Progenitor cell of endocrine pancreas (in vitro differentiated cells): ENCODE data around the gene FAM136A. TPM values are rescaled to one million over a fixed set of nuclear protein-coding genes. Genes with fewer than 3 reads are reported as not detected.

Source experiments
- DNase-seq: peaks from one replicate; pipeline ENCODE4 v3.0.0; 2021; ENCODE audit warnings: low spot score; ENCODE audit not compliant: unreplicated experiment
- H3K27ac Mint-ChIP-seq: 2 replicates; pipeline ENCODE4 v1.8.0; 2021; ENCODE audit warnings: mild to moderate bottlenecking, moderate library complexity, mixed read lengths
- H3K27me3 Mint-ChIP-seq: 2 replicates; pipeline ENCODE4 v1.8.0; 2021; ENCODE audit warnings: mixed read lengths
- H3K36me3 Mint-ChIP-seq: 2 replicates; pipeline ENCODE4 v1.8.0; 2022; ENCODE audit warnings: mixed read lengths; ENCODE audit not compliant: insufficient read depth
- H3K4me1 Mint-ChIP-seq: 2 replicates; pipeline ENCODE4 v1.8.0; 2021; ENCODE audit warnings: low read depth, mixed read lengths
- H3K4me3 Mint-ChIP-seq: 2 replicates; pipeline ENCODE4 v1.8.0; 2021; ENCODE audit warnings: low read depth, mild to moderate bottlenecking, moderate library complexity, mixed read lengths
- H3K9me3 Mint-ChIP-seq: 2 replicates; pipeline ENCODE4 v1.8.0; 2021; ENCODE audit warnings: low read depth, mixed read lengths
- CTCF ChIP-seq: fragments of 200-600 bp; sonication (generic); IDR thresholded peaks from one replicate; pipeline ENCODE4 v1.5.0; 2021; ENCODE audit warnings: antibody characterized with exemption, mild to moderate bottlenecking; ENCODE audit not compliant: unreplicated experiment
- long read RNA-seq: library from polyadenylated mRNA; unstranded; transcript quantifications from one replicate; pipeline ENCODE4 v2.0.0, GENCODE V29; 2020
- total RNA-seq: library from RNA; stranded (reverse); gene quantifications from 2 replicates; pipeline ENCODE4 v1.2.1, GENCODE V29; 2021

The FAM136A gene
- total RNA-seq, result 74.9 and 75.8 TPM in 2 replicates
- long read RNA-seq, transcript FAM136A-205 (3 exons, 2,398 nt), result minor isoform, 25 of 534 reads
- long read RNA-seq, transcript FAM136A-201 (3 exons, 1,810 nt), result major isoform, 489 of 534 reads
- long read RNA-seq, partial matches to known transcripts, result 9 of 534 reads
- long read RNA-seq, other reads (novel, unspliced or antisense), result 10 of 534 reads

DNA sequence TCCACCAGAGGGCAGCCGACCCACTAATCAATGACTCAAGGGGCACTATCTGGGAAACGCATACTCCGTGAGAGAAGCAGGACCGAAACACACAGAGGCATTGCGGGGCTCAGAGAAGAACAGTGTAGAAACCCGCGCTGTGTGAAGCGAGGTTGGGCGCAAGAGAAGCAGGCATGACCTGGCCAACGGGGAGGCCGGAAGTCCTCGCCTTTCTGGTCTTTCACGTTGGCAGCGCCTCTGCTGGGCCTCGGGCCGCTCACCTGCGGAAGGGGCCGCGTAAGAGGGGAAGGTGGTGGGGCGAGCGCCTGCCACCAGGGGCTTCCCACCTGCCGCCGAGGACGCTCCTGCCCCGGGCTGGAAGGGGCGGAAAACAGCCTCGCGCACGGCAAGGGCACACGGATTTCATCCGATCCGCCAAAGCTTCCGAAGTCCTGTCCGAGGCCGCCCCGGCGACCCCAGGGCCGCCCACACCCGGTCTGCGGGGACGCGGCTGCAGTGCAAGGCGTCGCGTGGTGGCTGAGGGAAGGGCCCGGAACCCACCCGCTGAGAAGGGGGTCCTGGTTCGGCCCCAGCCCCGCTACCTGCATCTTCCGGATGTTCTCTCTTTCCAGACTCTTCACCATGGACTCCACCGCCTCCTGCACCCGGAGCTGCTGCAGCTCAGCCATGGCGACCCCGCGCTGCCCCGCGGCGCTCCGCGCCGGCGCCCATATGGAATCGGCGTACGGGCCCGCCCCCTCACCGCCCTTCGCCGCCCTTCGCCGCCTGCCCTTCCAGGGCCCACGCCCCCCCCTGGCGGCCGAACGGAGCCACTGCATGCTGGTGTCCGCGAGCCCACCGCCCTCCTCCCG, at the start of gene FAM136A:
Gene FAM136A (minus strand): TSS at position 724 of the 851 bp plus-strand sequence. CDS start 56 bp downstream, at position 668.
- TF ChIP-seq CTCF, result peak; percentile 76
- Mint-ChIP-seq H3K9me3 (no peaks in the 10 kb centered on the region), H3K27me3 (no peaks in the 10 kb centered on the region), H3K4me1 (peaks cover 15% of the 10 kb centered on the region), H3K36me3 (peaks cover 22% of the 10 kb centered on the region), H3K4me3 (peak within 1 kb of the TSS; percentile 87), H3K27ac (peak within 1 kb of the TSS; percentile 99)
- peak; percentile 92 for DNase-seq

GRCh38 chr2:70349921-70350685, 48.2 kb upstream of the FAM136A start:
- H3K4me3 Mint-ChIP-seq, result no peak overlapping the region
- peaks cover 15% of the 10 kb centered on the region for H3K27me3 Mint-ChIP-seq
- no peaks in the 10 kb centered on the region for H3K4me1 Mint-ChIP-seq
- H3K27ac Mint-ChIP-seq, result no peak overlapping the region
- H3K36me3 Mint-ChIP-seq, result no peaks in the 10 kb centered on the region
- H3K9me3 Mint-ChIP-seq, result no peaks in the 10 kb centered on the region
- no peak for DNase-seq
- TF ChIP-seq CTCF, result no peak

GRCh38 chr2:70347831-70348230, 46.0 kb upstream of the FAM136A start:
- H3K27ac Mint-ChIP-seq, result no peak overlapping the region

GRCh38 chr2:70344195-70344594, 42.3 kb upstream of the FAM136A start:
- Mint-ChIP-seq H3K36me3 (no peaks in the 10 kb centered on the region), H3K4me3 (no peak overlapping the region)
- TF ChIP-seq CTCF, result no peak

More at GRCh38 chr2:70347831-70348230, 46.0 kb upstream of the FAM136A start:
- Mint-ChIP-seq H3K4me3 (no peak overlapping the region), H3K9me3 (no peaks in the 10 kb centered on the region), H3K27me3 (peaks cover 24% of the 10 kb centered on the region), H3K4me1 (no peaks in the 10 kb centered on the region), H3K36me3 (no peaks in the 10 kb centered on the region)
- DNase-seq, result no peak
- no peak for TF ChIP-seq CTCF

DNA sequence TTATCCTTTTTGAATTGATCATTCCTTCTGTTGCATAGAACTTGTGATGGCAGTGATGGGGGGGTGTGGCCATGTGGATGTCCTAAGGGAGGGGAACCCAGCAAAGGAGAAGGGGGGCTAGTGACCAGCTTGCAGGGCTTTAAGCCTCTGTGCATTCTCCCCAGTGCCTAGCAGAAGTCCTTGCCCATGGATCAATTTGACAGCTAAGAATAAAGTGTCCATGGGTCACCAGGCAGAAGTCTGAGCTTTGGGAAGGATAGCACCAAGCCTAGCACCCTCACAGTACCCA, 39.6 kb upstream of the FAM136A start:
- no peak for DNase-seq
- Mint-ChIP-seq H3K27me3 (peaks cover 37% of the 10 kb centered on the region), H3K27ac (no peak overlapping the region), H3K36me3 (no peaks in the 10 kb centered on the region), H3K4me1 (no peaks in the 10 kb centered on the region), H3K4me3 (no peak overlapping the region), H3K9me3 (no peaks in the 10 kb centered on the region)
- TF ChIP-seq CTCF, result no peak

More at GRCh38 chr2:70344195-70344594, 42.3 kb upstream of the FAM136A start:
- DNase-seq, result no peak
- H3K27ac Mint-ChIP-seq, result no peak overlapping the region
- no peaks in the 10 kb centered on the region for H3K9me3 Mint-ChIP-seq
- H3K4me1 Mint-ChIP-seq, result no peaks in the 10 kb centered on the region
- H3K27me3 Mint-ChIP-seq, result peaks cover 45% of the 10 kb centered on the region
